GM12874 (cell line): Measurements from ENCODE around the gene METTL8.

ENCODE experiments used
- TF ChIP-seq, protein P1 (sequence below): IDR thresholded peaks from 2 replicates; pipeline ENCODE4 v1.5.1; 2011; ENCODE audit warnings: low read depth, mild to moderate bottlenecking, control low read depth, low read length, moderate library complexity; ENCODE audit not compliant: insufficient read depth

Gene METTL8

GRCh38 chr2:171344182-171344581 lies 89.6 kb downstream of the METTL8 start:
- TF ChIP-seq, protein P1, sequence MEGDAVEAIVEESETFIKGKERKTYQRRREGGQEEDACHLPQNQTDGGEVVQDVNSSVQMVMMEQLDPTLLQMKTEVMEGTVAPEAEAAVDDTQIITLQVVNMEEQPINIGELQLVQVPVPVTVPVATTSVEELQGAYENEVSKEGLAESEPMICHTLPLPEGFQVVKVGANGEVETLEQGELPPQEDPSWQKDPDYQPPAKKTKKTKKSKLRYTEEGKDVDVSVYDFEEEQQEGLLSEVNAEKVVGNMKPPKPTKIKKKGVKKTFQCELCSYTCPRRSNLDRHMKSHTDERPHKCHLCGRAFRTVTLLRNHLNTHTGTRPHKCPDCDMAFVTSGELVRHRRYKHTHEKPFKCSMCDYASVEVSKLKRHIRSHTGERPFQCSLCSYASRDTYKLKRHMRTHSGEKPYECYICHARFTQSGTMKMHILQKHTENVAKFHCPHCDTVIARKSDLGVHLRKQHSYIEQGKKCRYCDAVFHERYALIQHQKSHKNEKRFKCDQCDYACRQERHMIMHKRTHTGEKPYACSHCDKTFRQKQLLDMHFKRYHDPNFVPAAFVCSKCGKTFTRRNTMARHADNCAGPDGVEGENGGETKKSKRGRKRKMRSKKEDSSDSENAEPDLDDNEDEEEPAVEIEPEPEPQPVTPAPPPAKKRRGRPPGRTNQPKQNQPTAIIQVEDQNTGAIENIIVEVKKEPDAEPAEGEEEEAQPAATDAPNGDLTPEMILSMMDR: no peak

- TF ChIP-seq, protein P1: no peak
Measured at GRCh38 chr2:171342067-171342413, 91.8 kb downstream of the METTL8 start.

GRCh38 chr2:171341394-171342066 lies 92.3 kb downstream of the METTL8 start:
- TF ChIP-seq, protein P1: no peak

- TF ChIP-seq, protein P1: no peak
Measured at GRCh38 chr2:171334946-171335345, 98.8 kb downstream of the METTL8 start.

GRCh38 chr2:171334171-171334570 lies 99.6 kb downstream of the METTL8 start:
- TF ChIP-seq, protein P1: no peak

GRCh38 chr2:171330155-171330956 lies 103.4 kb downstream of the METTL8 start:
- TF ChIP-seq, protein P1: no peak

DNA sequence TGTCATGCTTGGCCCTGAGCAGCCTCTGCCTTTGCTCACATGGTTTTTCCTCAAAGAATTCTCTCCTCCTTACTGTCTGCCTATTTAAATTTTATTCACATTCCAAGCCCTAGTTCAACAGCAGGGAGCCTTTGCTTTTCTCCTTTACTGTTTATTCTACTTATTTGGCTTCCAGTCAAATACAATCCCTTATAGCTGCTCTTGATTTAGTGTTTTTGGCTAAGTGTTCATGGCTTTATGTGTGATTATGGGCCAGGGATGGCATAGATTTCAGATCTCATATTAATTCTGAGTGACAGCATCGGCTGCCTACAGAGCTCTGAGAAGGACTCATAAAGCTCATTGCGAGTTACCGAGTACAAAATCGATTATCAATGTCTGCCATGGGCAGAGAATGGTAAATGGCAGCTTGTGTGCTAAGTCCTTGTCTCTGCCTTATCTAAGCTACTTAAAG lies 106.7 kb downstream of the METTL8 start:
- TF ChIP-seq, protein P1: no peak
